K562 (cell line): ENCODE data around the gene RAG2. TPM values are rescaled to one million over a fixed set of nuclear protein-coding genes. Genes with fewer than 3 reads are reported as not detected.

Source experiments
- ADNP ChIP-seq: fragments of 200-800 bp; sonication (Bioruptor generic); IDR thresholded peaks from 2 replicates; pipeline ENCODE4 v1.6.1; 2016; ENCODE audit warnings: missing genetic modification characterization, missing compliant biosample characterization
- ARID1B ChIP-seq: fragments of 450-650 bp; IDR thresholded peaks from 2 replicates; pipeline ENCODE4 v1.6.1; 2016; ENCODE audit warnings: antibody characterized with exemption, mild to moderate bottlenecking, inconsistent platforms
- DPF2 ChIP-seq: fragments of 450-650 bp; IDR thresholded peaks from 2 replicates; pipeline ENCODE4 v1.6.1; 2016
- EP300 ChIP-seq: IDR thresholded peaks from 2 replicates; pipeline ENCODE4 v1.6.1; 2012; ENCODE audit warnings: low read length, improper control_type of control experiment
- JUND ChIP-seq, 2 experiments: IDR thresholded peaks; 2 replicates in 1 of 2; 3 replicates in 1 of 2; pipeline ENCODE4 v1.6.1; 2011; ENCODE audit warnings: borderline replicate concordance in 2 of 2, low read depth in 2 of 2, low read length in 2 of 2, improper control_type of control experiment in 1 of 2, missing biosample characterization in 1 of 2, missing genetic modification characterization in 1 of 2, missing genetic modification reagents in 1 of 2
- NR2C1 ChIP-seq, 2 experiments: fragments of 450-650 bp; IDR thresholded peaks; 2 replicates each; pipeline ENCODE4 v1.6.1; 2017; ENCODE audit warnings: mild to moderate bottlenecking in 2 of 2, antibody characterized with exemption in 1 of 2, inconsistent platforms in 1 of 2, missing compliant biosample characterization in 1 of 2, missing genetic modification characterization in 1 of 2
- SMAD2 ChIP-seq: fragments of 150-350 bp; IDR thresholded peaks from 2 replicates; pipeline ENCODE4 v1.6.1; 2014; ENCODE audit warnings: low read depth, mild to moderate bottlenecking, low read length
- SOX6 ChIP-seq: fragments of 450-650 bp; IDR thresholded peaks from 2 replicates; pipeline ENCODE4 v1.6.1; 2014; ENCODE audit warnings: mild to moderate bottlenecking
- TEAD4 ChIP-seq, 2 experiments: sonication (generic) in 1 of 2; formaldehyde crosslinking in 1 of 2; IDR thresholded peaks; 2 replicates each; pipeline versions ENCODE4 v1.6.1 to v1.8.0; 2012 to 2022; ENCODE audit warnings: borderline replicate concordance in 1 of 2, inconsistent platforms in 1 of 2, low read length in 1 of 2, mild to moderate bottlenecking in 1 of 2, missing genetic modification reagents in 1 of 2
- ZC3H8 ChIP-seq: fragments of 450-650 bp; IDR thresholded peaks from 2 replicates; pipeline ENCODE4 v1.6.1; 2017
- ZNF431 ChIP-seq: sonication (generic); formaldehyde crosslinking; IDR thresholded peaks from 2 replicates; pipeline ENCODE4 v1.8.0; 2022; ENCODE audit warnings: mild to moderate bottlenecking, missing genetic modification reagents
- ZNF644 ChIP-seq: fragments of 200-800 bp; sonication (Bioruptor generic); IDR thresholded peaks from 2 replicates; pipeline ENCODE4 v1.6.1; 2016; ENCODE audit warnings: low read depth, missing genetic modification characterization, missing compliant biosample characterization
- polyA plus RNA-seq, 8 experiments: library from polyadenylated mRNA; depleted of rRNA in 4 of 8; stranded (reverse) in 5 of 8; unstranded in 3 of 8; fragments of >200 nt; fragmentation: Nextera tagmentation in 2 of 8; fragmentation: Illumina TruSeq in 1 of 8; extraction: Ambion mirVana in 2 of 8; extraction: Trizol in 1 of 8; gene quantifications; 2 replicates each; pipeline versions ENCODE4 v1.2.1 to v1.2.3, GENCODE V29; 2011 to 2014; ENCODE audit warnings: inconsistent platforms in 1 of 8, missing spikeins in 1 of 8
- total RNA-seq, 7 experiments: library from RNA; depleted of rRNA in 6 of 7; stranded (reverse); fragments of >200 nt in 6 of 7; fragmentation: Illumina TruSeq in 2 of 7; extraction: Trizol in 2 of 7; gene quantifications; 2 replicates each; pipeline versions ENCODE4 v1.2.1 to v1.2.3, GENCODE V29; 2011 to 2021; ENCODE audit warnings: low replicate concordance in 1 of 7
- TF ChIP-seq, protein P1 (sequence below), 3 experiments: fragments of 200-800 bp in 1 of 3; fragments of 250-450 bp in 1 of 3; fragments of 450-650 bp in 1 of 3; sonication (Bioruptor Pico) in 1 of 3; sonication (Bioruptor generic) in 1 of 3; formaldehyde crosslinking in 1 of 3; IDR thresholded peaks; 2 replicates each; pipeline versions ENCODE4 v1.6.1 to v1.8.0; 2016 to 2022; ENCODE audit warnings: mild to moderate bottlenecking in 2 of 3, missing genetic modification characterization in 2 of 3, missing compliant biosample characterization in 1 of 3, moderate library complexity in 1 of 3
- TF ChIP-seq, protein P2 (sequence below): fragments of 250-450 bp; sonication (Bioruptor Pico); IDR thresholded peaks from 2 replicates; pipeline ENCODE4 v1.4.0; 2020; ENCODE audit warnings: mild to moderate bottlenecking, moderate library complexity, borderline replicate concordance
- TF ChIP-seq, protein P3 (sequence below): fragments of 450-650 bp; IDR thresholded peaks from 2 replicates; pipeline ENCODE4 v1.6.1; 2016; ENCODE audit warnings: antibody characterized with exemption

RAG2 gene
- total and polyA plus RNA-seq, 9 of the 15 experiments (the other 6 are each of a cell fraction or from before 2014, with no cell fraction given) = 0.06 to 2.7 (median 0.26) TPM; not detected in 3

DNA sequence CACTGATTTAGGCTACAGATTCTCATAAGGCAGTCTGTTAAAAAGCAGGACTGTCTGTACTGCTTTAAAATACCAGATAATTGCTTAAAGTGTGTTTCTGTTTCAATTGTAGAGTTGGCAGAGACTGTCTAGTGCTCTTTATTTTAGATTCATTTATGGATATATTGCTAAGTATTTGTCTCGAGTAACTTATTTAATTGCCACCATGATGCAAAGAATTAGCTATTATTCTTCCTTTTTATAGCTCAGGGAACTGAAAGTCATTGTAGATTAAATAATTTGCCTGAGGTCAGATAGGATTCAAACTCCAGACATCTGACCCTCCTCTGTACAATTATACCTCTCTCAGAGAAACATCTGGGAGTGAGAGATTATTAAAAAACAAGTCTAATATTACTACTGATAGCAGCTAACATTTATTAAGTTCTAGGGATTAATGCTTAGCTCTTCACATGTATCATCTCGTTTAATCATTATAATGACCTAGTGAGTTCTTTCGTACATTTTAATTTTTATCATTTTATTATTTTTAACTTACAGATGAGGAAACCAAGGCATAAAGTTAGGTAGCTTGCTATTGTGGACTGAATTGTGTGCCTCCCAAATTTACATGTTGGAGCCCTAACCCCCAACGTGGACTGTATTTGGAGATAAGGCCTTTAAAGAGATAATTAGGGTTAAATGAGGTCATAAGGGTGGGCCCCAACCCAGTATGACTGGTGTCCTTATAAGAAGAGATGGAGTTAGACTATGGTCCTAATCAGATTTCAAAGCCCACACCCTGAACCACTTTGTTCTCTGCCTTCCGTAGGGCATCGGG, 19.7 kb upstream of the RAG2 start (continued):
- TF ChIP-seq, protein P1, sequence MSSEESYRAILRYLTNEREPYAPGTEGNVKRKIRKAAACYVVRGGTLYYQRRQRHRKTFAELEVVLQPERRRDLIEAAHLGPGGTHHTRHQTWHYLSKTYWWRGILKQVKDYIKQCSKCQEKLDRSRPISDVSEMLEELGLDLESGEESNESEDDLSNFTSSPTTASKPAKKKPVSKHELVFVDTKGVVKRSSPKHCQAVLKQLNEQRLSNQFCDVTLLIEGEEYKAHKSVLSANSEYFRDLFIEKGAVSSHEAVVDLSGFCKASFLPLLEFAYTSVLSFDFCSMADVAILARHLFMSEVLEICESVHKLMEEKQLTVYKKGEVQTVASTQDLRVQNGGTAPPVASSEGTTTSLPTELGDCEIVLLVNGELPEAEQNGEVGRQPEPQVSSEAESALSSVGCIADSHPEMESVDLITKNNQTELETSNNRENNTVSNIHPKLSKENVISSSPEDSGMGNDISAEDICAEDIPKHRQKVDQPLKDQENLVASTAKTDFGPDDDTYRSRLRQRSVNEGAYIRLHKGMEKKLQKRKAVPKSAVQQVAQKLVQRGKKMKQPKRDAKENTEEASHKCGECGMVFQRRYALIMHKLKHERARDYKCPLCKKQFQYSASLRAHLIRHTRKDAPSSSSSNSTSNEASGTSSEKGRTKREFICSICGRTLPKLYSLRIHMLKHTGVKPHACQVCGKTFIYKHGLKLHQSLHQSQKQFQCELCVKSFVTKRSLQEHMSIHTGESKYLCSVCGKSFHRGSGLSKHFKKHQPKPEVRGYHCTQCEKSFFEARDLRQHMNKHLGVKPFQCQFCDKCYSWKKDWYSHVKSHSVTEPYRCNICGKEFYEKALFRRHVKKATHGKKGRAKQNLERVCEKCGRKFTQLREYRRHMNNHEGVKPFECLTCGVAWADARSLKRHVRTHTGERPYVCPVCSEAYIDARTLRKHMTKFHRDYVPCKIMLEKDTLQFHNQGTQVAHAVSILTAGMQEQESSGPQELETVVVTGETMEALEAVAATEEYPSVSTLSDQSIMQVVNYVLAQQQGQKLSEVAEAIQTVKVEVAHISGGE (CRISPR knock-in tag; IDR thresholded peaks at IDR 0.05) = 0 out of 6 replicates have a peak, but pooled peaks of 1 of the 3 experiments have one; percentile 31
- TF ChIP-seq ZNF431 (CRISPR knock-in tag) (no peak), ZC3H8 (no peak), EP300 (peak; percentile 65), ARID1B (peak; percentile 59; the same call in 1 of the 2 replicates), ZNF644 (tag) (0 out of 2 replicates have a peak, but pooled peaks have one; percentile 41), SMAD2 (no peak), TEAD4 (IDR thresholded peaks at IDR 0.05; ENCODE audit: low read length) (peak; percentile 11; the same call in 1 of the 2 replicates), TEAD4 (CRISPR knock-in tag; IDR thresholded peaks at IDR 0.05; ENCODE audit: borderline replicate concordance) (no peak), JUND (IDR thresholded peaks at IDR 0.05; ENCODE audit: borderline replicate concordance, low read depth, low read length) (peak; percentile 60), JUND (tag; IDR thresholded peaks at IDR 0.05; ENCODE audit: borderline replicate concordance, low read depth, low read length) (peak; percentile 79), ADNP (peak; percentile 15; the same call in 1 of the 2 replicates), NR2C1 (IDR thresholded peaks at IDR 0.05) (no peak), NR2C1 (tag; IDR thresholded peaks at IDR 0.05) (peak; percentile 60), DPF2 (peak; percentile 41; the same call in 1 of the 2 replicates), SOX6 (peak; percentile 58; the same call in 1 of the 2 replicates)
- TF ChIP-seq, protein P2, sequence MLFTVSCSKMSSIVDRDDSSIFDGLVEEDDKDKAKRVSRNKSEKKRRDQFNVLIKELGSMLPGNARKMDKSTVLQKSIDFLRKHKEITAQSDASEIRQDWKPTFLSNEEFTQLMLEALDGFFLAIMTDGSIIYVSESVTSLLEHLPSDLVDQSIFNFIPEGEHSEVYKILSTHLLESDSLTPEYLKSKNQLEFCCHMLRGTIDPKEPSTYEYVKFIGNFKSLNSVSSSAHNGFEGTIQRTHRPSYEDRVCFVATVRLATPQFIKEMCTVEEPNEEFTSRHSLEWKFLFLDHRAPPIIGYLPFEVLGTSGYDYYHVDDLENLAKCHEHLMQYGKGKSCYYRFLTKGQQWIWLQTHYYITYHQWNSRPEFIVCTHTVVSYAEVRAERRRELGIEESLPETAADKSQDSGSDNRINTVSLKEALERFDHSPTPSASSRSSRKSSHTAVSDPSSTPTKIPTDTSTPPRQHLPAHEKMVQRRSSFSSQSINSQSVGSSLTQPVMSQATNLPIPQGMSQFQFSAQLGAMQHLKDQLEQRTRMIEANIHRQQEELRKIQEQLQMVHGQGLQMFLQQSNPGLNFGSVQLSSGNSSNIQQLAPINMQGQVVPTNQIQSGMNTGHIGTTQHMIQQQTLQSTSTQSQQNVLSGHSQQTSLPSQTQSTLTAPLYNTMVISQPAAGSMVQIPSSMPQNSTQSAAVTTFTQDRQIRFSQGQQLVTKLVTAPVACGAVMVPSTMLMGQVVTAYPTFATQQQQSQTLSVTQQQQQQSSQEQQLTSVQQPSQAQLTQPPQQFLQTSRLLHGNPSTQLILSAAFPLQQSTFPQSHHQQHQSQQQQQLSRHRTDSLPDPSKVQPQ (CRISPR knock-in tag) = no peak
- TF ChIP-seq, protein P3, sequence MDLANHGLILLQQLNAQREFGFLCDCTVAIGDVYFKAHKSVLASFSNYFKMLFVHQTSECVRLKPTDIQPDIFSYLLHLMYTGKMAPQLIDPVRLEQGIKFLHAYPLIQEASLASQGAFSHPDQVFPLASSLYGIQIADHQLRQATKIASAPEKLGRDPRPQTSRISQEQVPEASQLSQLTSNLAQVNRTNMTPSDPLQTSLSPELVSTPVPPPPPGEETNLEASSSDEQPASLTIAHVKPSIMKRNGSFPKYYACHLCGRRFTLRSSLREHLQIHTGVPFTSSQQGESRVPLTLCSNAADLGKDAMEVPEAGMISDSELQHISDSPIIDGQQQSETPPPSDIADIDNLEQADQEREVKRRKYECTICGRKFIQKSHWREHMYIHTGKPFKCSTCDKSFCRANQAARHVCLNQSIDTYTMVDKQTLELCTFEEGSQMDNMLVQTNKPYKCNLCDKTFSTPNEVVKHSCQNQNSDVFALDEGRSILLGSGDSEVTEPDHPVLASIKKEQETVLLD = no peak
